OCI-LY1 (cell line): ENCODE data around the gene LRRC8E.

Experiments used
- H2AFZ ChIP-seq: fragments of 200-600 bp; sonication (generic), shearing (Covaris generic); 2 replicates; pipeline ENCODE4 v1.6.0; 2014; ENCODE audit warnings: antibody characterized with exemption, mild to moderate bottlenecking, low read length
- H3F3A ChIP-seq: fragments of 200-600 bp; sonication (generic), shearing (Covaris generic); 2 replicates; pipeline ENCODE4 v1.6.0; 2014; ENCODE audit warnings: mild to moderate bottlenecking, antibody characterized with exemption, low read length, moderate library complexity; ENCODE audit not compliant: insufficient read depth
- H3K27ac ChIP-seq: fragments of 200-600 bp; sonication (generic); 2 replicates; pipeline ENCODE4 v1.5.1; 2014; ENCODE audit warnings: low read length, mixed run types, mild to moderate bottlenecking, low read depth; ENCODE audit not compliant: poor library complexity, severe bottlenecking
- H3K27me3 ChIP-seq: fragments of 200-600 bp; sonication (generic); 2 replicates; pipeline ENCODE4 v1.6.0; 2014; ENCODE audit warnings: antibody characterized with exemption, mild to moderate bottlenecking, low read length, moderate library complexity; ENCODE audit not compliant: insufficient read depth
- H3K36me3 ChIP-seq: fragments of 200-600 bp; sonication (generic); 2 replicates; pipeline ENCODE4 v1.6.1; 2014; ENCODE audit warnings: mild to moderate bottlenecking, antibody characterized with exemption, low read length, moderate library complexity, mixed read lengths; ENCODE audit not compliant: insufficient read depth
- H3K4me1 ChIP-seq: fragments of 200-600 bp; sonication (generic); 2 replicates; pipeline ENCODE4 v1.5.1; 2014; ENCODE audit warnings: mild to moderate bottlenecking, low read length, moderate library complexity; ENCODE audit not compliant: insufficient read depth, severe bottlenecking
- H3K4me2 ChIP-seq: fragments of 200-600 bp; sonication (generic), shearing (Covaris generic); 2 replicates; pipeline ENCODE4 v1.6.1; 2014; ENCODE audit warnings: low read length
- H3K4me3 ChIP-seq: fragments of 200-600 bp; sonication (generic); 2 replicates; pipeline ENCODE4 v1.5.1; 2014; ENCODE audit warnings: low read length, low read depth, mild to moderate bottlenecking, mixed read lengths; ENCODE audit not compliant: poor library complexity, severe bottlenecking
- H3K79me2 ChIP-seq: fragments of 200-600 bp; shearing (Covaris generic); 2 replicates; pipeline ENCODE4 v1.6.1; 2016; ENCODE audit warnings: mixed run types, low read length, mixed read lengths; ENCODE audit not compliant: insufficient read depth
- H3K9ac ChIP-seq: fragments of 200-600 bp; sonication (generic), shearing (Covaris generic); 2 replicates; pipeline ENCODE4 v1.6.1; 2014; ENCODE audit warnings: mild to moderate bottlenecking, low read length, mixed read lengths
- H3K9me2 ChIP-seq: fragments of 200-600 bp; sonication (generic), shearing (Covaris generic); 2 replicates; pipeline ENCODE4 v1.6.1; 2014; ENCODE audit warnings: low read depth, mild to moderate bottlenecking, low read length, mixed read lengths
- H3K9me3 ChIP-seq: fragments of 200-600 bp; shearing (Covaris generic); 2 replicates; pipeline ENCODE4 v1.6.1; 2014; ENCODE audit warnings: low read length, mixed read lengths
- H4K20me1 ChIP-seq: fragments of 200-600 bp; sonication (generic), shearing (Covaris generic); 2 replicates; pipeline ENCODE4 v1.6.0; 2016; ENCODE audit warnings: mild to moderate bottlenecking, low read length; ENCODE audit not compliant: insufficient read depth
- CTCF ChIP-seq: fragments of 200-600 bp; sonication (generic), shearing (Covaris generic); IDR thresholded peaks from 2 replicates; pipeline ENCODE4 v1.5.1; 2017; ENCODE audit warnings: mild to moderate bottlenecking, antibody characterized with exemption, low read length, moderate library complexity, mixed read lengths
- EZH2 ChIP-seq: fragments of 200-600 bp; sonication (generic), shearing (Covaris generic); IDR thresholded peaks from 2 replicates; pipeline ENCODE4 v1.8.0; 2017; ENCODE audit warnings: borderline replicate concordance, mixed run types, mild to moderate bottlenecking, antibody characterized with exemption, low read length, moderate library complexity, mixed read lengths

Gene LRRC8E

GRCh38 chr19:7914598-7915045 lies 26.3 kb downstream of the LRRC8E start, which contains the start of gene TGFBR3L:
TGFBR3L (plus strand) TSS chr19:7914830.
- no peaks in the 10 kb centered on the region for H3K9me2 ChIP-seq
- peaks cover 34% of the 10 kb centered on the region for H3K4me1 ChIP-seq
- H4K20me1 ChIP-seq: no peaks in the 10 kb centered on the region
- H3K27ac ChIP-seq: no peak within 1 kb of the TSS
- H3K4me2 ChIP-seq: peak within 1 kb of the TSS; percentile 49; the same call in 1 of the 2 replicates
- peaks cover 4% of the 10 kb centered on the region; the same call in 1 of the 2 replicates for H3K27me3 ChIP-seq
- H3K9ac ChIP-seq: no peak within 1 kb of the TSS
- TF ChIP-seq CTCF (no peak), EZH2 (no peak)
- H3K4me3 ChIP-seq: peak within 1 kb of the TSS; percentile 35
- no peaks in the 10 kb centered on the region for H3K9me3 ChIP-seq
- H3K79me2 ChIP-seq: no peaks in the 10 kb centered on the region
- no peaks in the 10 kb centered on the region for H3F3A ChIP-seq
- no peak within 1 kb of the TSS for H2AFZ ChIP-seq
- H3K36me3 ChIP-seq: peaks cover 36% of the 10 kb centered on the region

GRCh38 chr19:7915250-7916102 lies 27.2 kb downstream of the LRRC8E start:
- no peak overlapping the region for H2AFZ ChIP-seq
- H3K4me1 ChIP-seq: peaks cover 37% of the 10 kb centered on the region
- H3K36me3 ChIP-seq: peaks cover 29% of the 10 kb centered on the region
- peaks cover 4% of the 10 kb centered on the region; the same call in 1 of the 2 replicates for H3K27me3 ChIP-seq
- no peaks in the 10 kb centered on the region for H4K20me1 ChIP-seq
- H3K79me2 ChIP-seq: no peaks in the 10 kb centered on the region
- H3K9ac ChIP-seq: no peak overlapping the region
- H3K9me3 ChIP-seq: no peaks in the 10 kb centered on the region
- H3K27ac ChIP-seq: no peak overlapping the region
- no peaks in the 10 kb centered on the region for H3K9me2 ChIP-seq
- no peaks in the 10 kb centered on the region for H3F3A ChIP-seq
- H3K4me2 ChIP-seq: peak overlapping the region; percentile 49
- TF ChIP-seq CTCF (no peak), EZH2 (no peak)
- peak overlapping the region; percentile 35 for H3K4me3 ChIP-seq

- no peaks in the 10 kb centered on the region for H4K20me1 ChIP-seq
- H3K9me3 ChIP-seq: no peaks in the 10 kb centered on the region
- peak overlapping the region; percentile 49 for H3K4me2 ChIP-seq
- TF ChIP-seq EZH2 (no peak), CTCF (no peak)
- H3K4me3 ChIP-seq: peak overlapping the region; percentile 35
- H3K36me3 ChIP-seq: peaks cover 20% of the 10 kb centered on the region
- H3K9ac ChIP-seq: no peak overlapping the region; the same call in 1 of the 2 replicates
- no peaks in the 10 kb centered on the region for H3F3A ChIP-seq
- no peak overlapping the region for H3K27ac ChIP-seq
- H3K27me3 ChIP-seq: peaks cover 4% of the 10 kb centered on the region; the same call in 1 of the 2 replicates
- no peaks in the 10 kb centered on the region for H3K9me2 ChIP-seq
- no peaks in the 10 kb centered on the region for H3K79me2 ChIP-seq
- peaks cover 42% of the 10 kb centered on the region for H3K4me1 ChIP-seq
- no peak overlapping the region for H2AFZ ChIP-seq
Measured at GRCh38 chr19:7916103-7916954, 28.0 kb downstream of the LRRC8E start.
